A549 (cell line): ENCODE data around the gene FBXO38. TPM values are rescaled to one million over a fixed set of nuclear protein-coding genes. Genes with fewer than 3 reads are reported as not detected.

ENCODE experiments used
- ATAC-seq, 2 experiments: fragments of 200-7000 bp in 1 of 2; fragments of >200 bp in 1 of 2; cut with Nextera tagmentation in 1 of 2; cut with Tn5 transposase in 1 of 2; 3 replicates each; pipeline versions ENCODE4 v1.8.0 to v1.9.1; 2018 to 2020; ENCODE audit warnings: mild to moderate bottlenecking in 1 of 2, moderate library complexity in 1 of 2
- CTCF ChIA-PET: fragments of 300-600 bp; sonication (Branson Sonifier 250); formaldehyde crosslinking; extraction: SDS; loops from one replicate; lab custom pipeline; 2021; ENCODE audit warnings: antibody characterized with exemption, inconsistent platforms; lab: Yijun Ruan, JAX
- POLR2A ChIA-PET: fragments of 350-600 bp; formaldehyde crosslinking; extraction: SDS; loops from one replicate; lab custom pipeline; 2021; ENCODE audit warnings: antibody characterized with exemption, inconsistent platforms; lab: Yijun Ruan, JAX
- DNase-seq, 2 experiments: peaks; one replicate each; pipeline versions ENCODE4 v3.0.0 to v3.0.0-alpha.2; 2011 to 2016; ENCODE audit warnings: low read depth in 1 of 2, low spot score in 1 of 2
- FAIRE-seq: peaks from 2 replicates; lab custom pipeline; 2011; peaks lifted over from hg19 to GRCh38; lab: Jason Lieb, UNC
- H3K27ac ChIP-seq, 2 experiments: fragments of >200 bp; sonication (Bioruptor Twin); formaldehyde crosslinking; 3 replicates each; pipeline ENCODE4 v1.5.1; 2016 to 2017
- H3K4me1 ChIP-seq: fragments of >200 bp; sonication (Bioruptor Twin); formaldehyde crosslinking; 3 replicates; pipeline ENCODE4 v1.6.1; 2016
- H3K4me2 ChIP-seq: fragments of >200 bp; sonication (Bioruptor Twin); formaldehyde crosslinking; 3 replicates; pipeline ENCODE4 v1.6.1; 2016
- H3K4me3 ChIP-seq: fragments of >200 bp; sonication (Bioruptor Twin); formaldehyde crosslinking; 3 replicates; pipeline ENCODE4 v1.5.1; 2016
- H3K9me3 ChIP-seq: fragments of >200 bp; sonication (Bioruptor Twin); formaldehyde crosslinking; 3 replicates; pipeline ENCODE4 v1.6.1; 2016
- BHLHE40 ChIP-seq: IDR thresholded peaks from 2 replicates; pipeline ENCODE4 v1.6.1; 2012; ENCODE audit warnings: low read depth, low read length, inconsistent platforms
- CBX2 ChIP-seq: fragments of 200-600 bp; sonication (generic); IDR thresholded peaks from 2 replicates; pipeline ENCODE4 v1.6.1; 2016; ENCODE audit warnings: low read depth, mild to moderate bottlenecking, borderline replicate concordance
- CBX8 ChIP-seq: fragments of 200-600 bp; sonication (generic); IDR thresholded peaks from 2 replicates; pipeline ENCODE4 v1.6.1; 2016
- CEBPB ChIP-seq, 2 experiments: fragments of >200 bp in 1 of 2; sonication (Bioruptor Twin) in 1 of 2; formaldehyde crosslinking in 1 of 2; IDR thresholded peaks; 2 replicates each; pipeline ENCODE4 v1.6.1; 2012 to 2016
- CHD2 ChIP-seq: fragments of 150-350 bp; IDR thresholded peaks from 2 replicates; pipeline ENCODE4 v1.6.1; 2014; ENCODE audit warnings: low read length; ENCODE audit not compliant: partially characterized antibody
- CHD4 ChIP-seq: fragments of 200-600 bp; sonication (generic); IDR thresholded peaks from 2 replicates; pipeline ENCODE4 v1.6.1; 2016; ENCODE audit warnings: antibody characterized with exemption, mild to moderate bottlenecking, borderline replicate concordance
- CTCF ChIP-seq: fragments of >200 bp; sonication (Bioruptor Twin); formaldehyde crosslinking; IDR thresholded peaks from 3 replicates; pipeline ENCODE4 v1.5.1; 2016
- E2F6 ChIP-seq: IDR thresholded peaks from 2 replicates; pipeline ENCODE4 v1.6.1; 2012; ENCODE audit warnings: low read depth, borderline replicate concordance
- EP300 ChIP-seq, 2 experiments: fragments of >200 bp; sonication (Bioruptor Twin); formaldehyde crosslinking; IDR thresholded peaks; 2 replicates in 1 of 2; 3 replicates in 1 of 2; pipeline ENCODE4 v1.6.1; 2016 to 2017
- FOSL2 ChIP-seq, 2 experiments: fragments of 450-650 bp in 1 of 2; fragments of >200 bp in 1 of 2; sonication (Bioruptor Twin) in 1 of 2; formaldehyde crosslinking; IDR thresholded peaks; 2 replicates each; pipeline versions ENCODE4 v1.5.0 to v1.6.1; 2016 to 2020; ENCODE audit warnings: mild to moderate bottlenecking in 1 of 2, moderate library complexity in 1 of 2
- FOXS1 ChIP-seq: fragments of 250-450 bp; sonication (Bioruptor Pico); IDR thresholded peaks from 2 replicates; pipeline ENCODE4 v1.5.0; 2020; ENCODE audit warnings: mild to moderate bottlenecking, moderate library complexity
- HEYL ChIP-seq: fragments of 250-450 bp; sonication (Bioruptor Pico); IDR thresholded peaks from 2 replicates; pipeline ENCODE4 v1.8.0; 2021; ENCODE audit warnings: mild to moderate bottlenecking, moderate library complexity
- KDM1A ChIP-seq: fragments of 200-600 bp; sonication (generic); IDR thresholded peaks from 2 replicates; pipeline ENCODE4 v1.6.1; 2016; ENCODE audit warnings: low read depth, mild to moderate bottlenecking
- KDM5A ChIP-seq: fragments of 200-600 bp; sonication (generic); IDR thresholded peaks from 2 replicates; pipeline ENCODE4 v1.6.1; 2016; ENCODE audit warnings: antibody characterized with exemption, mild to moderate bottlenecking
- MAFK ChIP-seq: fragments of 450-650 bp; IDR thresholded peaks from 2 replicates; pipeline ENCODE4 v1.6.1; 2014; ENCODE audit not compliant: partially characterized antibody
- MAX ChIP-seq: IDR thresholded peaks from 2 replicates; pipeline ENCODE4 v1.6.1; 2012
- MAZ ChIP-seq: fragments of 150-350 bp; IDR thresholded peaks from 2 replicates; pipeline ENCODE4 v1.6.1; 2014; ENCODE audit warnings: antibody characterized with exemption, low read depth, low read length, borderline replicate concordance
- NFE2L2 ChIP-seq: fragments of 150-350 bp; conservative IDR thresholded peaks from 2 replicates; pipeline ENCODE4 v1.6.1; 2014; ENCODE audit warnings: low read length
- NPAS2 ChIP-seq: fragments of 250-450 bp; sonication (Bioruptor Pico); IDR thresholded peaks from 2 replicates; pipeline ENCODE4 v1.8.0; 2022; ENCODE audit warnings: mild to moderate bottlenecking, moderate library complexity, borderline replicate concordance
- PBX3 ChIP-seq: IDR thresholded peaks from 2 replicates; pipeline ENCODE4 v1.6.1; 2012
- POLR2A ChIP-seq: IDR thresholded peaks from 2 replicates; pipeline ENCODE4 v1.6.1; 2012; ENCODE audit warnings: mild to moderate bottlenecking, low read length
- POLR2AphosphoS2 ChIP-seq: conservative IDR thresholded peaks from 2 replicates; pipeline ENCODE4 v1.6.1; 2012; ENCODE audit warnings: low read length, improper control_type of control experiment, inconsistent platforms
- REST ChIP-seq: fragments of 200-600 bp; sonication (generic); IDR thresholded peaks from 2 replicates; pipeline ENCODE4 v1.6.1; 2016; ENCODE audit warnings: antibody characterized with exemption, mild to moderate bottlenecking, moderate library complexity
- SREBF2 ChIP-seq: fragments of 450-650 bp; IDR thresholded peaks from 2 replicates; pipeline ENCODE4 v1.6.1; 2014; ENCODE audit warnings: mild to moderate bottlenecking, moderate library complexity
- TFCP2L1 ChIP-seq: fragments of 250-450 bp; sonication (Bioruptor Pico); IDR thresholded peaks from 2 replicates; pipeline ENCODE4 v1.5.0; 2021; ENCODE audit warnings: mild to moderate bottlenecking
- TP53 ChIP-seq: fragments of 250-450 bp; sonication (Bioruptor Pico); IDR thresholded peaks from 2 replicates; pipeline ENCODE4 v1.5.0; 2021; ENCODE audit warnings: mild to moderate bottlenecking, moderate library complexity
- USF2 ChIP-seq: fragments of 450-650 bp; IDR thresholded peaks from 2 replicates; pipeline ENCODE4 v1.6.1; 2014; ENCODE audit warnings: antibody characterized with exemption
- ZC3H11A ChIP-seq: fragments of 450-650 bp; IDR thresholded peaks from 2 replicates; pipeline ENCODE4 v1.6.1; 2014; ENCODE audit warnings: antibody characterized with exemption, mild to moderate bottlenecking
- ZFP36 ChIP-seq: fragments of 450-650 bp; IDR thresholded peaks from 2 replicates; pipeline ENCODE4 v1.6.1; 2014; ENCODE audit warnings: borderline replicate concordance; ENCODE audit not compliant: partially characterized antibody
- ZSCAN20 ChIP-seq: fragments of 250-450 bp; sonication (Bioruptor Pico); IDR thresholded peaks from 2 replicates; pipeline ENCODE4 v1.8.0; 2022; ENCODE audit warnings: mild to moderate bottlenecking, moderate library complexity
- WGBS: methylation state at CpG from one replicate; pipeline ENCODE4 v1.1.6; 2017; ENCODE audit errors: missing lambda C conversion rate; 5-methylcytosine and 5-hydroxymethylcytosine counted together
- polyA plus RNA-seq, 4 experiments: library from polyadenylated mRNA; depleted of rRNA in 3 of 4; stranded (reverse); fragments of >200 nt; fragmentation: RNase III in 1 of 4; extraction: RNeasy Plus Mini Kit Qiagen cat#74134 plus additional on column Dnase treatment in 1 of 4; gene quantifications; 2 replicates in 3 of 4; 3 replicates in 1 of 4; pipeline ENCODE4 v1.2.3, GENCODE V29; 2011 to 2017

The FBXO38 gene
- polyA plus RNA-seq, 2 of the 4 experiments (the other 2 are of a cell fraction) = 15.8 to 33.2 TPM

GRCh38 chr5:148403344-148403743, 19.6 kb downstream of the FBXO38 start:
- ChIA-PET CTCF (no interaction called here), POLR2A (no interaction called here)
- FAIRE-seq (no peak), ATAC-seq (no peak), DNase-seq (no peak)
- Histone ChIP-seq H3K4me1 (peaks cover 8% of the 10 kb centered on the region), H3K4me3 (no peak overlapping the region), H3K27ac (no peak overlapping the region), H3K4me2 (no peak overlapping the region), H3K9me3 (no peaks in the 10 kb centered on the region)
- no peak for TF ChIP-seq ZFP36
- TF ChIP-seq CBX2 = no peak
- no peak for TF ChIP-seq NFE2L2
- no peak for TF ChIP-seq FOXS1
- no peak for TF ChIP-seq FOSL2 (IDR thresholded peaks at IDR 0.05)
- TF ChIP-seq FOSL2 (CRISPR knock-in tag; IDR thresholded peaks at IDR 0.05) = no peak
- no peak for TF ChIP-seq POLR2AphosphoS2
- no peak for TF ChIP-seq E2F6
- TF ChIP-seq EP300 (IDR thresholded peaks at IDR 0.05) = no peak
- TF ChIP-seq CEBPB (IDR thresholded peaks at IDR 0.05) = no peak
- TF ChIP-seq PBX3 = no peak
- TF ChIP-seq CBX8 = no peak
- no peak for TF ChIP-seq BHLHE40
- no peak for TF ChIP-seq NPAS2 (CRISPR knock-in tag)
- no peak for TF ChIP-seq KDM1A
- no peak for TF ChIP-seq MAFK

- ATAC-seq = no peak
- peaks cover 2% of the 10 kb centered on the region for H3K4me1 ChIP-seq
- no peak for FAIRE-seq
Measured at GRCh38 chr5:148406406-148406805, 22.6 kb downstream of the FBXO38 start.

More at GRCh38 chr5:148406406-148406805, 22.6 kb downstream of the FBXO38 start:
- no peak overlapping the region for H3K4me3 ChIP-seq
- 92% methylated on average over 3 of the region's 3 CpGs for WGBS
- no peak overlapping the region for H3K27ac ChIP-seq
- H3K9me3 ChIP-seq = no peaks in the 10 kb centered on the region
- POLR2A ChIA-PET = no interaction called here
- no peak overlapping the region for H3K4me2 ChIP-seq
- TF ChIP-seq ZC3H11A (no peak), MAX (no peak), TFCP2L1 (CRISPR knock-in tag) (no peak), E2F6 (no peak), CBX2 (no peak), CHD2 (no peak), USF2 (no peak), CHD4 (no peak), TP53 (no peak), KDM5A (no peak), ZSCAN20 (CRISPR knock-in tag) (no peak), POLR2A (no peak), MAZ (no peak), HEYL (CRISPR knock-in tag) (no peak), SREBF2 (no peak), CTCF (no peak), REST (no peak)
- DNase-seq = no peak
- CTCF ChIA-PET = no interaction called here
